K562 (cell line): ENCODE data around the gene SCARF2. TPM values are rescaled to one million over a fixed set of nuclear protein-coding genes. Genes with fewer than 3 reads are reported as not detected.

ENCODE experiments used
- CC2D1A ChIP-seq: fragments of 450-650 bp; IDR thresholded peaks from 2 replicates; pipeline ENCODE4 v1.6.1; 2017; ENCODE audit warnings: mild to moderate bottlenecking
- EZH2 ChIP-seq: IDR thresholded peaks from 2 replicates; pipeline ENCODE4 v1.6.1; 2012; ENCODE audit warnings: low read depth, mild to moderate bottlenecking, inconsistent platforms, low read length, borderline replicate concordance
- GABPB2 ChIP-seq: fragments of 250-450 bp; sonication (Bioruptor Pico); conservative IDR thresholded peaks from 2 replicates; pipeline ENCODE4 v1.5.1; 2021; ENCODE audit warnings: mild to moderate bottlenecking
- GATA2 ChIP-seq: sonication (generic); formaldehyde crosslinking; IDR thresholded peaks from 2 replicates; pipeline ENCODE4 v1.4.0; 2020; ENCODE audit warnings: mild to moderate bottlenecking, missing genetic modification reagents
- SMC3 ChIP-seq: conservative IDR thresholded peaks from 2 replicates; pipeline ENCODE4 v1.6.1; 2011; ENCODE audit warnings: low read depth, low read length, improper control_type of control experiment; ENCODE audit not compliant: insufficient read depth
- STAT5A ChIP-seq: IDR thresholded peaks from 2 replicates; pipeline ENCODE4 v1.6.1; 2012; ENCODE audit warnings: low read length, inconsistent platforms, borderline replicate concordance
- ZNF609 ChIP-seq: sonication (generic); formaldehyde crosslinking; IDR thresholded peaks from 2 replicates; pipeline ENCODE4 v1.8.1; 2023; ENCODE audit warnings: missing genetic modification reagents, mild to moderate bottlenecking, borderline replicate concordance
- ZNF778 ChIP-seq: fragments of 450-650 bp; formaldehyde crosslinking; IDR thresholded peaks from 2 replicates; pipeline ENCODE4 v1.4.0; 2020; ENCODE audit warnings: mild to moderate bottlenecking, moderate library complexity
- polyA plus RNA-seq, 8 experiments: library from polyadenylated mRNA; depleted of rRNA in 4 of 8; stranded (reverse) in 5 of 8; unstranded in 3 of 8; fragments of >200 nt; fragmentation: Nextera tagmentation in 2 of 8; fragmentation: Illumina TruSeq in 1 of 8; extraction: Ambion mirVana in 2 of 8; extraction: Trizol in 1 of 8; gene quantifications; 2 replicates each; pipeline versions ENCODE4 v1.2.1 to v1.2.3, GENCODE V29; 2011 to 2014; ENCODE audit warnings: inconsistent platforms in 1 of 8, missing spikeins in 1 of 8
- total RNA-seq, 7 experiments: library from RNA; depleted of rRNA in 6 of 7; stranded (reverse); fragments of >200 nt in 6 of 7; fragmentation: Illumina TruSeq in 2 of 7; extraction: Trizol in 2 of 7; gene quantifications; 2 replicates each; pipeline versions ENCODE4 v1.2.1 to v1.2.3, GENCODE V29; 2011 to 2021; ENCODE audit warnings: low replicate concordance in 1 of 7
- TF ChIP-seq, protein P1 (sequence below): IDR thresholded peaks from 2 replicates; pipeline ENCODE4 v1.6.1; 2011; ENCODE audit not compliant: insufficient read length; ENCODE audit errors: extremely low read depth
- TF ChIP-seq, protein P2 (sequence below): fragments of 450-650 bp; IDR thresholded peaks from 2 replicates; pipeline ENCODE4 v1.6.1; 2016; ENCODE audit warnings: mild to moderate bottlenecking, moderate library complexity

SCARF2 gene
- total and polyA plus RNA-seq, 9 of the 15 experiments (the other 6 are each of a cell fraction or from before 2014, with no cell fraction given), result 0.06 to 0.32 (median 0.21) TPM; not detected in 5

- TF ChIP-seq EZH2 (no peak), CC2D1A (no peak; the same call in 1 of the 2 replicates), GABPB2 (CRISPR knock-in tag) (no peak; the same call in 1 of the 2 replicates), STAT5A (no peak), ZNF778 (CRISPR knock-in tag) (no peak), SMC3 (no peak), ZNF609 (CRISPR knock-in tag) (no peak), GATA2 (CRISPR knock-in tag) (peak; percentile 44; the same call in 1 of the 2 replicates)
- TF ChIP-seq, protein P1, sequence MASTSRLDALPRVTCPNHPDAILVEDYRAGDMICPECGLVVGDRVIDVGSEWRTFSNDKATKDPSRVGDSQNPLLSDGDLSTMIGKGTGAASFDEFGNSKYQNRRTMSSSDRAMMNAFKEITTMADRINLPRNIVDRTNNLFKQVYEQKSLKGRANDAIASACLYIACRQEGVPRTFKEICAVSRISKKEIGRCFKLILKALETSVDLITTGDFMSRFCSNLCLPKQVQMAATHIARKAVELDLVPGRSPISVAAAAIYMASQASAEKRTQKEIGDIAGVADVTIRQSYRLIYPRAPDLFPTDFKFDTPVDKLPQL, result no peak
- TF ChIP-seq, protein P2, sequence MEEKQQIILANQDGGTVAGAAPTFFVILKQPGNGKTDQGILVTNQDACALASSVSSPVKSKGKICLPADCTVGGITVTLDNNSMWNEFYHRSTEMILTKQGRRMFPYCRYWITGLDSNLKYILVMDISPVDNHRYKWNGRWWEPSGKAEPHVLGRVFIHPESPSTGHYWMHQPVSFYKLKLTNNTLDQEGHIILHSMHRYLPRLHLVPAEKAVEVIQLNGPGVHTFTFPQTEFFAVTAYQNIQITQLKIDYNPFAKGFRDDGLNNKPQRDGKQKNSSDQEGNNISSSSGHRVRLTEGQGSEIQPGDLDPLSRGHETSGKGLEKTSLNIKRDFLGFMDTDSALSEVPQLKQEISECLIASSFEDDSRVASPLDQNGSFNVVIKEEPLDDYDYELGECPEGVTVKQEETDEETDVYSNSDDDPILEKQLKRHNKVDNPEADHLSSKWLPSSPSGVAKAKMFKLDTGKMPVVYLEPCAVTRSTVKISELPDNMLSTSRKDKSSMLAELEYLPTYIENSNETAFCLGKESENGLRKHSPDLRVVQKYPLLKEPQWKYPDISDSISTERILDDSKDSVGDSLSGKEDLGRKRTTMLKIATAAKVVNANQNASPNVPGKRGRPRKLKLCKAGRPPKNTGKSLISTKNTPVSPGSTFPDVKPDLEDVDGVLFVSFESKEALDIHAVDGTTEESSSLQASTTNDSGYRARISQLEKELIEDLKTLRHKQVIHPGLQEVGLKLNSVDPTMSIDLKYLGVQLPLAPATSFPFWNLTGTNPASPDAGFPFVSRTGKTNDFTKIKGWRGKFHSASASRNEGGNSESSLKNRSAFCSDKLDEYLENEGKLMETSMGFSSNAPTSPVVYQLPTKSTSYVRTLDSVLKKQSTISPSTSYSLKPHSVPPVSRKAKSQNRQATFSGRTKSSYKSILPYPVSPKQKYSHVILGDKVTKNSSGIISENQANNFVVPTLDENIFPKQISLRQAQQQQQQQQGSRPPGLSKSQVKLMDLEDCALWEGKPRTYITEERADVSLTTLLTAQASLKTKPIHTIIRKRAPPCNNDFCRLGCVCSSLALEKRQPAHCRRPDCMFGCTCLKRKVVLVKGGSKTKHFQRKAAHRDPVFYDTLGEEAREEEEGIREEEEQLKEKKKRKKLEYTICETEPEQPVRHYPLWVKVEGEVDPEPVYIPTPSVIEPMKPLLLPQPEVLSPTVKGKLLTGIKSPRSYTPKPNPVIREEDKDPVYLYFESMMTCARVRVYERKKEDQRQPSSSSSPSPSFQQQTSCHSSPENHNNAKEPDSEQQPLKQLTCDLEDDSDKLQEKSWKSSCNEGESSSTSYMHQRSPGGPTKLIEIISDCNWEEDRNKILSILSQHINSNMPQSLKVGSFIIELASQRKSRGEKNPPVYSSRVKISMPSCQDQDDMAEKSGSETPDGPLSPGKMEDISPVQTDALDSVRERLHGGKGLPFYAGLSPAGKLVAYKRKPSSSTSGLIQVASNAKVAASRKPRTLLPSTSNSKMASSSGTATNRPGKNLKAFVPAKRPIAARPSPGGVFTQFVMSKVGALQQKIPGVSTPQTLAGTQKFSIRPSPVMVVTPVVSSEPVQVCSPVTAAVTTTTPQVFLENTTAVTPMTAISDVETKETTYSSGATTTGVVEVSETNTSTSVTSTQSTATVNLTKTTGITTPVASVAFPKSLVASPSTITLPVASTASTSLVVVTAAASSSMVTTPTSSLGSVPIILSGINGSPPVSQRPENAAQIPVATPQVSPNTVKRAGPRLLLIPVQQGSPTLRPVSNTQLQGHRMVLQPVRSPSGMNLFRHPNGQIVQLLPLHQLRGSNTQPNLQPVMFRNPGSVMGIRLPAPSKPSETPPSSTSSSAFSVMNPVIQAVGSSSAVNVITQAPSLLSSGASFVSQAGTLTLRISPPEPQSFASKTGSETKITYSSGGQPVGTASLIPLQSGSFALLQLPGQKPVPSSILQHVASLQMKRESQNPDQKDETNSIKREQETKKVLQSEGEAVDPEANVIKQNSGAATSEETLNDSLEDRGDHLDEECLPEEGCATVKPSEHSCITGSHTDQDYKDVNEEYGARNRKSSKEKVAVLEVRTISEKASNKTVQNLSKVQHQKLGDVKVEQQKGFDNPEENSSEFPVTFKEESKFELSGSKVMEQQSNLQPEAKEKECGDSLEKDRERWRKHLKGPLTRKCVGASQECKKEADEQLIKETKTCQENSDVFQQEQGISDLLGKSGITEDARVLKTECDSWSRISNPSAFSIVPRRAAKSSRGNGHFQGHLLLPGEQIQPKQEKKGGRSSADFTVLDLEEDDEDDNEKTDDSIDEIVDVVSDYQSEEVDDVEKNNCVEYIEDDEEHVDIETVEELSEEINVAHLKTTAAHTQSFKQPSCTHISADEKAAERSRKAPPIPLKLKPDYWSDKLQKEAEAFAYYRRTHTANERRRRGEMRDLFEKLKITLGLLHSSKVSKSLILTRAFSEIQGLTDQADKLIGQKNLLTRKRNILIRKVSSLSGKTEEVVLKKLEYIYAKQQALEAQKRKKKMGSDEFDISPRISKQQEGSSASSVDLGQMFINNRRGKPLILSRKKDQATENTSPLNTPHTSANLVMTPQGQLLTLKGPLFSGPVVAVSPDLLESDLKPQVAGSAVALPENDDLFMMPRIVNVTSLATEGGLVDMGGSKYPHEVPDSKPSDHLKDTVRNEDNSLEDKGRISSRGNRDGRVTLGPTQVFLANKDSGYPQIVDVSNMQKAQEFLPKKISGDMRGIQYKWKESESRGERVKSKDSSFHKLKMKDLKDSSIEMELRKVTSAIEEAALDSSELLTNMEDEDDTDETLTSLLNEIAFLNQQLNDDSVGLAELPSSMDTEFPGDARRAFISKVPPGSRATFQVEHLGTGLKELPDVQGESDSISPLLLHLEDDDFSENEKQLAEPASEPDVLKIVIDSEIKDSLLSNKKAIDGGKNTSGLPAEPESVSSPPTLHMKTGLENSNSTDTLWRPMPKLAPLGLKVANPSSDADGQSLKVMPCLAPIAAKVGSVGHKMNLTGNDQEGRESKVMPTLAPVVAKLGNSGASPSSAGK, result no peak
Observed at GRCh38 chr22:20469110-20469868, 31.7 kb upstream of the SCARF2 start (continued).
